HepG2 (cell line): ENCODE results near the gene DLG2. TPM values are rescaled to one million over a fixed set of nuclear protein-coding genes. Genes with fewer than 3 reads are reported as not detected.

Source experiments
- ATAC-seq: fragments of 200-7000 bp; cut with Tn5 transposase; 3 replicates; pipeline ENCODE4 v1.9.1; 2020; ENCODE audit warnings: mild to moderate bottlenecking, moderate library complexity
- BruUV-seq: library from RNA; stranded (reverse); fragments of 400-500 nt; replicated peaks from 2 replicates; lab custom pipeline; 2021; lab: Mats Ljungman, UMichigan
- CTCF ChIA-PET: fragments of 300-600 bp; formaldehyde crosslinking; extraction: SDS; loops from one replicate; lab custom pipeline; 2021; ENCODE audit warnings: low total read pairs, inconsistent platforms, low intra/inter-chr PET ratio; lab: Yijun Ruan, JAX
- POLR2A ChIA-PET: fragments of 350-600 bp; sonication (Branson Sonifier 250); formaldehyde crosslinking; loops from one replicate; lab custom pipeline; 2020; ENCODE audit warnings: antibody characterized with exemption, inconsistent platforms; lab: Yijun Ruan, JAX
- DNase-seq: peaks from one replicate; pipeline ENCODE4 v3.0.0-alpha.2; 2015; ENCODE audit warnings: low spot score
- FAIRE-seq: peaks from 3 replicates; lab custom pipeline; 2011; peaks lifted over from hg19 to GRCh38; lab: Jason Lieb, UNC
- H2AFZ ChIP-seq: one replicate; pipeline ENCODE4 v1.6.1; 2011; ENCODE audit warnings: low read length, inconsistent platforms
- H3K27ac ChIP-seq: fragments of 300-600 bp; 3 replicates; pipeline ENCODE4 v1.8.0; 2011; ENCODE audit warnings: mixed run types, mild to moderate bottlenecking, mixed read lengths, low read length, inconsistent platforms; ENCODE audit not compliant: insufficient read depth; ENCODE audit errors: extremely low read length
- H3K27me3 ChIP-seq, 2 experiments: fragments of 200-600 bp in 1 of 2; 2 replicates in 1 of 2; 3 replicates in 1 of 2; pipeline versions ENCODE4 v1.6.0 to v1.8.0; 2011; ENCODE audit warnings: low read length in 2 of 2, mild to moderate bottlenecking in 2 of 2, moderate library complexity in 2 of 2, inconsistent platforms in 1 of 2; ENCODE audit not compliant: insufficient read depth in 2 of 2, control insufficient read depth in 1 of 2
- H3K36me3 ChIP-seq, 2 experiments: fragments of 200-600 bp in 1 of 2; replicated peaks in 1 of 2; 2 replicates in 1 of 2; 3 replicates in 1 of 2; pipeline versions ENCODE4 v1.5.1 to v1.8.0; 2011; ENCODE audit warnings: low read length in 2 of 2, inconsistent platforms in 1 of 2; ENCODE audit not compliant: insufficient read depth in 2 of 2, control insufficient read depth in 1 of 2
- H3K4me1 ChIP-seq: 2 replicates; pipeline ENCODE4 v1.5.1; 2012; ENCODE audit warnings: low read length, inconsistent platforms; ENCODE audit not compliant: insufficient read depth
- H3K4me2 ChIP-seq: 2 replicates; pipeline ENCODE4 v1.6.0; 2011; ENCODE audit warnings: low read depth, low read length, inconsistent platforms
- H3K4me3 ChIP-seq, 3 experiments: fragments of 200-600 bp in 1 of 3; sonication (generic), shearing (Covaris generic) in 1 of 3; replicated peaks in 1 of 3; 2 replicates each; pipeline ENCODE4 v1.5.1; 2011 to 2016; ENCODE audit warnings: low read length in 3 of 3, inconsistent platforms in 2 of 3, low read depth in 2 of 3, mild to moderate bottlenecking in 2 of 3, control low read depth in 1 of 3, mixed read lengths in 1 of 3; ENCODE audit not compliant: insufficient read depth in 1 of 3
- H3K79me2 ChIP-seq: one replicate; pipeline ENCODE4 v1.6.1; 2011; ENCODE audit warnings: low read length, inconsistent platforms; ENCODE audit not compliant: insufficient read depth
- H3K9ac ChIP-seq: 2 replicates; pipeline ENCODE4 v1.6.0; 2011; ENCODE audit warnings: mild to moderate bottlenecking, low read depth, low read length, inconsistent platforms; ENCODE audit not compliant: insufficient read depth
- H3K9me3 ChIP-seq: 2 replicates; pipeline ENCODE4 v1.5.1; 2012; ENCODE audit warnings: mild to moderate bottlenecking, low read length
- H4K20me1 ChIP-seq: 2 replicates; pipeline ENCODE4 v1.6.0; 2011; ENCODE audit warnings: inconsistent platforms, mild to moderate bottlenecking, low read length, moderate library complexity; ENCODE audit not compliant: insufficient read depth
- ARID2 ChIP-seq: sonication (generic); formaldehyde crosslinking; IDR thresholded peaks from 2 replicates; pipeline ENCODE4 v1.8.1; 2022; ENCODE audit warnings: mild to moderate bottlenecking, missing genetic modification reagents, borderline replicate concordance
- BCL6 ChIP-seq: IDR thresholded peaks from 2 replicates; pipeline ENCODE4 v1.6.1; 2016; ENCODE audit warnings: missing genetic modification reagents, missing compliant biosample characterization
- DNMT1 ChIP-seq: sonication (generic); formaldehyde crosslinking; IDR thresholded peaks from 2 replicates; pipeline ENCODE4 v1.5.1; 2020; ENCODE audit warnings: mild to moderate bottlenecking, missing genetic modification reagents
- SP1 ChIP-seq, 2 experiments: fragments of 450-650 bp in 1 of 2; sonication (generic) in 1 of 2; formaldehyde crosslinking in 1 of 2; IDR thresholded peaks; 2 replicates each; pipeline versions ENCODE4 v1.4.0 to v1.6.1; 2016 to 2020; ENCODE audit warnings: missing genetic modification reagents in 1 of 2
- TFDP1 ChIP-seq: IDR thresholded peaks from 2 replicates; pipeline ENCODE4 v1.6.1; 2016; ENCODE audit warnings: missing compliant biosample characterization, missing genetic modification reagents, borderline replicate concordance
- ZBTB10 ChIP-seq: sonication (generic); formaldehyde crosslinking; IDR thresholded peaks from 2 replicates; pipeline ENCODE4 v1.4.0; 2020; ENCODE audit warnings: missing genetic modification reagents, borderline replicate concordance
- ZNF160 ChIP-seq: sonication (generic); formaldehyde crosslinking; IDR thresholded peaks from 2 replicates; pipeline ENCODE4 v1.8.0; 2022; ENCODE audit warnings: mild to moderate bottlenecking, inconsistent platforms, missing genetic modification reagents
- ZNF33B ChIP-seq: sonication (generic); formaldehyde crosslinking; IDR thresholded peaks from 2 replicates; pipeline ENCODE4 v1.5.1; 2020; ENCODE audit warnings: mild to moderate bottlenecking, missing genetic modification reagents
- ZNF607 ChIP-seq: sonication (generic); formaldehyde crosslinking; IDR thresholded peaks from 2 replicates; pipeline ENCODE4 v1.5.1; 2020; ENCODE audit warnings: missing genetic modification reagents, mild to moderate bottlenecking, borderline replicate concordance
- ZNF652 ChIP-seq: IDR thresholded peaks from 2 replicates; pipeline ENCODE4 v1.6.1; 2016; ENCODE audit warnings: low read depth, borderline replicate concordance
- ZNF747 ChIP-seq: sonication (generic); formaldehyde crosslinking; IDR thresholded peaks from 2 replicates; pipeline ENCODE4 v1.8.1; 2023; ENCODE audit warnings: missing genetic modification reagents, mild to moderate bottlenecking, borderline replicate concordance
- ZNF792 ChIP-seq: IDR thresholded peaks from 2 replicates; pipeline ENCODE4 v1.6.1; 2016
- ZNF878 ChIP-seq: sonication (generic); formaldehyde crosslinking; IDR thresholded peaks from 2 replicates; pipeline ENCODE4 v1.8.1; 2023; ENCODE audit warnings: mild to moderate bottlenecking, missing genetic modification reagents, moderate library complexity
- WGBS: methylation state at CpG from one replicate; pipeline ENCODE4 v1.1.6; 2017; ENCODE audit warnings: low lambda C conversion rate; 5-methylcytosine and 5-hydroxymethylcytosine counted together
- in situ Hi-C: cut with HindIII; loops from 2 replicates; pipeline ENCODE4 v1.10.0; 2017; ENCODE audit warnings: low pct_unique_long_range_greater_than_20kb; ENCODE audit not compliant: extremely low pct_ligation_motif_present
- intact Hi-C: fragments of 100-400 bp; cut with micrococcal nuclease; formaldehyde crosslinking; loops from one replicate; pipeline ENCODE4 v1.10.0; 2022; ENCODE audit not compliant: unreplicated experiment
- polyA plus RNA-seq, 8 experiments: library from polyadenylated mRNA; depleted of rRNA in 3 of 8; stranded (reverse) in 7 of 8; unstranded in 1 of 8; fragments of >200 nt; fragmentation: Illumina TruSeq in 4 of 8; extraction: Trizol in 4 of 8; gene quantifications; 2 replicates each; pipeline versions ENCODE4 v1.2.1 to v1.2.3, GENCODE V29; 2011 to 2016; ENCODE audit warnings: low read depth in 4 of 8, missing spikeins in 1 of 8, mixed read lengths in 1 of 8; ENCODE audit not compliant: insufficient read depth in 1 of 8
- total RNA-seq, 5 experiments: library from RNA; depleted of rRNA; stranded (reverse); fragments of >200 nt; fragmentation: Illumina TruSeq; extraction: Trizol; gene quantifications; 2 replicates each; pipeline ENCODE4 v1.2.3, GENCODE V29; 2016; ENCODE audit warnings: low read depth in 1 of 5

DLG2 gene
- total and polyA plus RNA-seq, 2 of the 13 experiments (the other 11 are each of a cell fraction or from before 2014, with no cell fraction given) = 0.46 to 1.0 TPM

- BruUV-seq = no TSS peak
- no peaks in the 10 kb centered on the region for H3K36me3 ChIP-seq
- intact Hi-C loops = no loop called here
- no peak for FAIRE-seq
- no peak overlapping the region for H3K4me3 ChIP-seq
- H3K9ac ChIP-seq = no peak overlapping the region
- in situ Hi-C loops = no loop called here
- POLR2A ChIA-PET = no interaction called here
- no peak overlapping the region for H3K4me2 ChIP-seq
- CTCF ChIA-PET = no interaction called here
- H3K9me3 ChIP-seq = no peaks in the 10 kb centered on the region
- TF ChIP-seq ZNF652 (no peak), ZNF607 (no peak), ZNF160 (CRISPR knock-in tag) (no peak), TFDP1 (CRISPR knock-in tag) (no peak), SP1 (IDR thresholded peaks at IDR 0.05) (no peak), SP1 (CRISPR knock-in tag; IDR thresholded peaks at IDR 0.05) (no peak), DNMT1 (CRISPR knock-in tag) (no peak), ARID2 (CRISPR knock-in tag) (no peak), ZNF792 (CRISPR knock-in tag) (no peak), ZNF747 (CRISPR knock-in tag) (no peak), BCL6 (CRISPR knock-in tag) (no peak), ZBTB10 (CRISPR knock-in tag) (no peak), ZNF33B (CRISPR knock-in tag) (no peak), ZNF878 (no peak)
- no peaks in the 10 kb centered on the region for H3K4me1 ChIP-seq
- 0% methylated on average over 1 of the region's 1 CpG for whole genome bisulfite sequencing
- ATAC-seq = no peak
- no peaks in the 10 kb centered on the region for H3K27me3 ChIP-seq
- H3K27ac ChIP-seq = no peak overlapping the region
- no peak overlapping the region for H2AFZ ChIP-seq
- no peaks in the 10 kb centered on the region for H3K79me2 ChIP-seq
- H4K20me1 ChIP-seq = no peaks in the 10 kb centered on the region
- DNase-seq = no peak
These were observed 75.3 kb downstream of the DLG2 start for GRCh38 chr11:85551881-85552280.
